ENCODE results near the gene ELP5.

The ELP5 gene

GRCh38 chr17:7219229-7219811 is 32.7 kb upstream of the ELP5 start:
- no peak for DNase-seq (ENCODE audit: low spot score)

GRCh38 chr17:7219812-7220592 is 32.0 kb upstream of the ELP5 start, which contains the start of the genes ACADVL and DLG4:
ACADVL (plus strand) TSS chr17:7219938; CDS start chr17:7219985, 47 bp downstream.
DLG4 (minus strand) TSS chr17:7219836.
- DNase-seq (ENCODE audit: low spot score), result peak; percentile 91

DNA sequence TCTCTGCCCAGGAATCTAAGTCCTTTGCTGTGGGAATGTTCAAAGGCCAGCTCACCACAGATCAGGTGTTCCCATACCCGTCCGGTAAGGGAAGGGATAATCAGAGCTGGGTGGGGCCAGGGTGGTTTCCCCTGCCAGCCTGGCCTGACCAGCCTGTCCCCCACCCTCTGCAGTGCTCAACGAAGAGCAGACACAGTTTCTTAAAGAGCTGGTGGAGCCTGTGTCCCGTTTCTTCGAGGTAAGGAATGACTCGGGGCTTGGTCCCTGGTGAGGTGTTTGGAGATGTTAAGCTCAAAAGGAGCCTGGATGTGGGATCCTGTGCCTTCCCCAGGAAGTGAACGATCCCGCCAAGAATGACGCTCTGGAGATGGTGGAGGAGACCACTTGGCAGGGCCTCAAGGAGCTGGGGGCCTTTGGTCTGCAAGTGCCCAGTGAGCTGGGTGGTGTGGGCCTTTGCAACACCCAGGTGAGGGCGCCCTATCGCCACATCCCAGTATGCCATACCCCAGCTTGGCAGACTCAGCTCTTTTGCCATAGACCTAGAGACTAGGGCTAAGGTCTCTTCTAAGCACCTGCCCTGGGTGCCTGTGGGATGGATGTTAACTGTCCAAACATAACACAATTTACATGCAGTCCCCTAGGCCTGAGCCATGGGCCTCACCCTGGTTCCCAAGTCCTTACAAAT is 31.3 kb upstream of the ELP5 start:
- peak; percentile 59 for DNase-seq (ENCODE audit: low spot score)

DNA sequence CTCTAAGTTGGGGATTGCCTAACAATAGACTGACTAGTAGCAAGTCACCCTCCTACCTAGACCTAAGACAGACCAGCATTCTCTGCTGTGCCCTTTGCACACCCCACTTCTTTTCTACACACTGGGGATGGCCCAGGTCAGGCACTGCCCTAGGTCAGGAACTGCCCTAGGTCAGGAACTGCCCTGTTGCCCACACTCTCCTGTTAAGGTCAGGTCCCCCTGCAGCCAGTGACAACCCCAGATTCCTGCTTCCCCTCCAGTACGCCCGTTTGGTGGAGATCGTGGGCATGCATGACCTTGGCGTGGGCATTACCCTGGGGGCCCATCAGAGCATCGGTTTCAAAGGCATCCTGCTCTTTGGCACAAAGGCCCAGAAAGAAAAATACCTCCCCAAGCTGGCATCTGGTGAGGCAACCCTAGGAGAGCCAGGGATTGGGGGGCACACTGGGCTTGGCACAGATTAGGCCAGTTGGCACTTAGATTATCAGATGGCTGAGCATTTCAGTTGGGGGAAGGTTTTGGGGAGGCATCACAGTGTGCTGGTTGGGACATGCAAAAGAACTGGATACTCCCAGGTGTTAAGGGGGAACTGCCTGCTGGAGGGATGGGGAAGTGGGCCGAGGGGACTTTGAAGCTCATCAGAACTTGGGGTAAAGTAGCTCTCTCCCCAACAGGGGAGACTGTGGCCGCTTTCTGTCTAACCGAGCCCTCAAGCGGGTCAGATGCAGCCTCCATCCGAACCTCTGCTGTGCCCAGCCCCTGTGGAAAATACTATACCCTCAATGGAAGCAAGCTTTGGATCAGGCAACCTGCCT is 30.5 kb upstream of the ELP5 start:
- no peak for DNase-seq (ENCODE audit: low spot score)

DNA sequence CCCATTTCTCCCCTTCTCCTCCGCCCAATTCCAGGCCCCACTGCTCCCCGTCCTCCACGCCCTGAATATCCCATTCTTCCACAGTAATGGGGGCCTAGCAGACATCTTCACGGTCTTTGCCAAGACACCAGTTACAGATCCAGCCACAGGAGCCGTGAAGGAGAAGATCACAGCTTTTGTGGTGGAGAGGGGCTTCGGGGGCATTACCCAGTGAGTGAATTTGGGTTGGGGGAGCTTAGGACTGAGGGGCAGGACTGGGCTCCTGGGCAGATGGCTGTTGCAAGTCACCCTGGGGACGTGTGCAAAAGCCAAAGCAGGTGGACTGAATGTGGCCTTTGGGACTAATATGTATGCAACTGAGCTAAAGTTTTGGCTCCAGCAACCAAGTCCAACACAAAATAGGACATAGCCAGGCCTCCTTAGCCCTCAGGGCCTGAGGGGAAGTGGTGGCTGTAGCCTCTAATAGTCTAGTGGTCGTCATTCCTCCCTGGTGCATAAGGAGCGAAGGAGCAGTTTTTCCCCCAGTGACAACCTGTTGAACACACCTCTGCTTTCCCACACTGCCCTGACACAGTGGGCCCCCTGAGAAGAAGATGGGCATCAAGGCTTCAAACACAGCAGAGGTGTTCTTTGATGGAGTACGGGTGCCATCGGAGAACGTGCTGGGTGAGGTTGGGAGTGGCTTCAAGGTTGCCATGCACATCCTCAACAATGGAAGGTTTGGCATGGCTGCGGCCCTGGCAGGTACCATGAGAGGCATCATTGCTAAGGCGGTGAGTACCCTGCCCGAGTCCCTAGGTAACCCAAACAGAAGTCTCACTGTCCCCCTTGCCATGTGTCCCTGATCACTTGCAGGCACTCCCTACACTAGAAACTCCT is 29.7 kb upstream of the ELP5 start:
- no peak for DNase-seq (ENCODE audit: low spot score)

- DNase-seq (ENCODE audit: low spot score), result no peak
Measured at GRCh38 chr17:7222972-7223292, 29.1 kb upstream of the ELP5 start.

DNA sequence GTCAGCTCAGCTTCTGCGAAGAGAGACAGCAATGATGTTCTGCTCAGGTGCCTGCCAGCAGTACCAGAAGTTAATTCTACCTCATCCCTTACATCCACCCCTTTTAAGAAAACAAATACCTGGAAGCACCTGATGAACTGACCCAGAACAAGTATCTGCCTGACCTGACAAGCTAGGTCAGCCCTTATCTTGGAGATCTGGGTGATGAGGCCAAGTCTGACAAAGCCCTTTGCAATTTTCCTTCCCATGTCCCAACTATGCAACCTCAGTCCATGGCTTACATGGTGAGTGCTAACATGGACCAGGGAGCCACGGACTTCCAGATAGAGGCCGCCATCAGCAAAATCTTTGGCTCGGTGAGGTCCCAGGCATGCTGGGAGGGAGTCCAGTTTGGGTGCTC is 28.6 kb upstream of the ELP5 start:
- DNase-seq (ENCODE audit: low spot score), result no peak

DNA sequence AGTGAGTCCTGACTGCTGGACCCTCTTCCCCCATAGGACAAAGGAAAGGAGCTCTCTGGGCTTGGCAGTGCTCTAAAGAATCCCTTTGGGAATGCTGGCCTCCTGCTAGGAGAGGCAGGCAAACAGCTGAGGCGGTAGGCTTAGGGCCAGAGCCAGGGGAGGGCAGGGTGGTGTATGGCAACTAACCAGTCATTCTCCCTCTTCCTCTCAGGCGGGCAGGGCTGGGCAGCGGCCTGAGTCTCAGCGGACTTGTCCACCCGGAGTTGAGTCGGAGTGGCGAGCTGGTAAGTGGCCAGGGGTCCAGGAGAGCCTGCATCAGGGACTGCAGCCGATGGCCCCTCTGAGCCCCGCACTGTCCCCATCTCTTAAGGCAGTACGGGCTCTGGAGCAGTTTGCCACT is 27.9 kb upstream of the ELP5 start:
- DNase-seq (ENCODE audit: low spot score), result no peak

GRCh38 chr17:7224661-7225111 is 27.3 kb upstream of the ELP5 start:
- DNase-seq (ENCODE audit: low spot score), result no peak

GRCh38 chr17:7225711-7226331 is 26.2 kb upstream of the ELP5 start:
- no peak for DNase-seq (ENCODE audit: low spot score)

- no peak for DNase-seq (ENCODE audit: low spot score)
Measured at GRCh38 chr17:7226721-7227710, 25.0 kb upstream of the ELP5 start.

DNA sequence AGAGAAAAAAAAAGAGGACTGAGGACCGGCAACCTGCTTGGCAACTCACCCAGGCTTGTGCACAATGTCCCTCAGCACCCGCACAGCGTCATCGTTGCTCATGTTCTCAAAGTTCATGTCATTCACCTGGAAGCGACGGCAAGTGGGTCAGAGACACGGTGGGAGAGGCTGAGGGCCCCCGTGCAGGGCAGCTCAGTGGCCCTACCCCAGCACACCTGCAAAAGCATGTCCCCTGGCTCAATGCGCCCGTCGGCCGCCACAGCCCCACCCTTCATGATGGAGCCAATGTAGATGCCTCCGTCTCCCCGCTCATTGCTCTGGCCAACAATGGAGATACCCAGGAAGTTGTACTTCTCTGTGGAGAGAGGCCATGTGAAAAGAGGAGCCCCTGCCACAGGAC is 23.1 kb upstream of the ELP5 start:
- no peak for DNase-seq (ENCODE audit: low spot score)

DNA sequence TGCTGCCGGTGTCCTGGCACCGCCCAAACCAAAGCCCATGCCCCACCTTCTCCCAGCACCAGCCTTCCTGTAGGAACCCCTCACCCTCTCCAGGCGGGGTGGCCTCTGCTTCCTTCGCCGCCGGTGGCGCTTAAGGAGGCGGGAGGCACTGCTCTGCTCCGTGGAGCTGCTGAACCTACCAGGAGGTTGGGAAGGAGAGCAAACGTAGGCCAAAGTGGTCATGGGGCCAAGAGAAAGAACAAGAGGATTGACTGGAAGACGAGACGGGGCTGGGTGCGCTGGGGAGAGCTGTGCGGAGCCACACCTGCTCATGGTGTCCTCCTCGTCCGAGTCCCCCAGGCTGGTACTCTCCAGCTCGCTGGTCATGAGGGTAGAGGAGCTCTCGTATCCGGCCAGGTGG is 22.5 kb upstream of the ELP5 start:
- no peak for DNase-seq (ENCODE audit: low spot score)

DNA sequence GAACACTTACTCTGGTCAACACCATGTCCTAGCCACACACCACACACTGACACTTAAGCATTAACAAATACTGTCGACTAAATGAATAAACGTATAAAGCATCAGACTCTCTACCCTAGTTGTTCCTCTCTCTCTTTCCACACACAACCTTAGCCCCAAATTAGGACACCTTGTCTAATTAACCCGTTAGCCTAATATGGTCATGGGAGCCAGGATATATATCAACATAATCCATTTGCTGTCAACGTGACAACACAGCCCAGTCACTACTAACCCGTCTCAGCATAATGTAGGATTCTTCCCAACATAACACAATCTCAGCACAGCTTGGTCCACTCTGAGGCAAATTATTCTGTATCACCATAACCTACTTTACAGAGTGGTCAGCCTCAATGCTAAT is 19.9 kb upstream of the ELP5 start:
- DNase-seq (ENCODE audit: low spot score), result no peak

DNA sequence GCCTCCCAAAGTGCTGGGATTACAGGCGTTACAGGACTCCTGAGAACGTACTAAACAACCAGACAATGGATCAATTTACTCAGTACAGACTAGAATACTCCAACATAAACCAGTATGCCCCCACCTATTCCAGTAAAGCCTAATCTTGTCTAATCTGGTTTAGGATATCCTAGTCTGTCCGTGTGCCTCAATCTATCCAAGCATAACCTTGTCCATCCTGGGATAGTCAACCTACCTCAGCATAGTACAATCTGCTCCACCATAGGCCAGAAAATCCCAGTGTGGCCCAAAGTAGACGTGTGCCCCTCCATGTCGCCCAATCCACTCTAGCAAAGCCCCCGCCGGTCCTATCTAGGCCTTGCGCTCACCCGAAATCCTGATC is 18.3 kb upstream of the ELP5 start:
- no peak for DNase-seq (ENCODE audit: low spot score)

DNA sequence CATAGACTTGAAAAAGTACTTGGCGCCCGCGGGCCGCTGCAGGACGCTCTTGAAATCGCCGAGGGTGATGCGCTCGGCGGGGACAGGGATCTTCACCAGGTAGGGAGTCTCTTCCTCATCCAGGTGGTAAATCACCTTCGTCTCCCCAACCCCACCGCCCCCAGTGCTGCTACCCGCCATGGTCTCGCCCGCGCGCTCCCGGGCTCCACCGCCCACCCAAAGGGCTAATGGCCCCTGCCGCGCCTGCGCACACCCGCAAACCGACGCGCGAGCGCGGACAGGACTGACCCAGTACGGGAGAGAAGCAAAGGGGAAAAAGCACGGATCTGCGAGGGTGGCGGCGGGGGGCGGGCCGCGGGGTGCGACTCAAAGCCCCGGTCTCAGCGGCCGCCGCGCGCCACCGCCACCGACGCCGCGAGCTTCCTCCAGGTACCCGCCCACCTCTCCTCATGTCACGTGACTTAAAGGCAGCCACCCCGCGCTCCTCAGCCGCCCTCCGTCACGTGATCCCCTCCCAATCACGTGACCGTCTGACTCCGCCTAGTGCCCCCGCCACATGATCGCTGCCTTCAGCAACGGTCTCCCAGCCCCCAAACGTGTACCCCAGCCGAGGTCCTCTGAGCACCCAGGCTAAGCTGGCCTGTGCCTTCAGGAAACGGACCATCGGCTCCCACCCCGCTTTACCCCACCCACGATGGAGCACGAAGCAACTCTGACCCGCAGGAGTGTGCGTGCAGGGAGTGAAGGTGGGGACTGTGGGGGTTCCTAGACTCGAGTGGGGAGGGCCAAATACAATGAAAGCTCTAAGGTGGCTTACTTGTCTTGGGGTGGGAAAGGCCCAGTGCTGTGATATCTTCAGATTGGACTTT is 17.7 kb upstream of the ELP5 start, which contains the start of gene DVL2:
Gene DVL2, minus strand, starts transcription at position 435 of the 869 bp plus-strand sequence. Its CDS starts 255 bp downstream, at position 180.
- peak; percentile 94 for DNase-seq (ENCODE audit: low spot score)

GRCh38 chr17:7235693-7236665 is 16.0 kb upstream of the ELP5 start:
- no peak for DNase-seq (ENCODE audit: low spot score)
